Glutamatergic neuron (in vitro differentiated cells): Measurements from ENCODE around the gene PPP6C. TPM values are rescaled to one million over a fixed set of nuclear protein-coding genes. Genes with fewer than 3 reads are reported as not detected.

Source experiments
- DNase-seq: peaks from one replicate; pipeline ENCODE4 v3.0.0; 2022
- H3K27ac Mint-ChIP-seq: one replicate; pipeline ENCODE4 v1.8.0; 2020; ENCODE audit warnings: mild to moderate bottlenecking, mixed read lengths, inconsistent platforms; ENCODE audit not compliant: unreplicated experiment
- H3K27me3 Mint-ChIP-seq: one replicate; pipeline ENCODE4 v1.8.0; 2020; ENCODE audit warnings: mild to moderate bottlenecking, moderate library complexity, mixed read lengths, inconsistent platforms; ENCODE audit not compliant: unreplicated experiment
- H3K36me3 Mint-ChIP-seq: one replicate; pipeline ENCODE4 v1.8.0; 2020; ENCODE audit warnings: mild to moderate bottlenecking, mixed read lengths, inconsistent platforms; ENCODE audit not compliant: unreplicated experiment
- H3K4me1 Mint-ChIP-seq: one replicate; pipeline ENCODE4 v1.8.0; 2020; ENCODE audit warnings: mild to moderate bottlenecking, low read depth, mixed read lengths, inconsistent platforms; ENCODE audit not compliant: unreplicated experiment
- H3K4me3 Mint-ChIP-seq: one replicate; pipeline ENCODE4 v1.8.0; 2020; ENCODE audit warnings: mild to moderate bottlenecking, mixed read lengths, inconsistent platforms; ENCODE audit not compliant: unreplicated experiment
- H3K9me3 Mint-ChIP-seq: one replicate; pipeline ENCODE4 v1.8.0; 2020; ENCODE audit warnings: mild to moderate bottlenecking, moderate library complexity, mixed read lengths, inconsistent platforms; ENCODE audit not compliant: unreplicated experiment
- total RNA-seq: library from RNA; stranded (reverse); fragmentation: NEBNext Ultra II Directional; extraction: Animal tissue kit (Norgen Biotek cat#: 25700); gene quantifications from one replicate; pipeline ENCODE4 v1.2.1, GENCODE V29; 2021; ENCODE audit not compliant: unreplicated experiment
- TF ChIP-seq, protein P1 (sequence below): fragments of 200-600 bp; sonication (generic); IDR thresholded peaks from one replicate; pipeline ENCODE4 v1.5.0; 2021; ENCODE audit not compliant: partially characterized antibody, unreplicated experiment

The PPP6C gene
- total RNA-seq, 1 donor from 2014 or later, result 49.1 TPM

- Mint-ChIP-seq H3K4me1 (no peaks in the 10 kb centered on the region), H3K27ac (no peak overlapping the region), H3K36me3 (peaks cover 6% of the 10 kb centered on the region), H3K4me3 (no peak overlapping the region), H3K27me3 (no peaks in the 10 kb centered on the region), H3K9me3 (no peaks in the 10 kb centered on the region)
- TF ChIP-seq, protein P1, sequence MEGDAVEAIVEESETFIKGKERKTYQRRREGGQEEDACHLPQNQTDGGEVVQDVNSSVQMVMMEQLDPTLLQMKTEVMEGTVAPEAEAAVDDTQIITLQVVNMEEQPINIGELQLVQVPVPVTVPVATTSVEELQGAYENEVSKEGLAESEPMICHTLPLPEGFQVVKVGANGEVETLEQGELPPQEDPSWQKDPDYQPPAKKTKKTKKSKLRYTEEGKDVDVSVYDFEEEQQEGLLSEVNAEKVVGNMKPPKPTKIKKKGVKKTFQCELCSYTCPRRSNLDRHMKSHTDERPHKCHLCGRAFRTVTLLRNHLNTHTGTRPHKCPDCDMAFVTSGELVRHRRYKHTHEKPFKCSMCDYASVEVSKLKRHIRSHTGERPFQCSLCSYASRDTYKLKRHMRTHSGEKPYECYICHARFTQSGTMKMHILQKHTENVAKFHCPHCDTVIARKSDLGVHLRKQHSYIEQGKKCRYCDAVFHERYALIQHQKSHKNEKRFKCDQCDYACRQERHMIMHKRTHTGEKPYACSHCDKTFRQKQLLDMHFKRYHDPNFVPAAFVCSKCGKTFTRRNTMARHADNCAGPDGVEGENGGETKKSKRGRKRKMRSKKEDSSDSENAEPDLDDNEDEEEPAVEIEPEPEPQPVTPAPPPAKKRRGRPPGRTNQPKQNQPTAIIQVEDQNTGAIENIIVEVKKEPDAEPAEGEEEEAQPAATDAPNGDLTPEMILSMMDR, result no peak
- no peak for DNase-seq
Measured at GRCh38 chr9:125150349-125151245, 39.0 kb downstream of the PPP6C start.

- TF ChIP-seq, protein P1, result no peak
- no peak for DNase-seq
- Mint-ChIP-seq H3K27ac (no peak overlapping the region), H3K27me3 (no peaks in the 10 kb centered on the region), H3K4me3 (no peak overlapping the region), H3K36me3 (peaks cover 6% of the 10 kb centered on the region), H3K9me3 (no peaks in the 10 kb centered on the region), H3K4me1 (no peaks in the 10 kb centered on the region)
Measured at GRCh38 chr9:125147401-125147951, 42.1 kb downstream of the PPP6C start.

DNA sequence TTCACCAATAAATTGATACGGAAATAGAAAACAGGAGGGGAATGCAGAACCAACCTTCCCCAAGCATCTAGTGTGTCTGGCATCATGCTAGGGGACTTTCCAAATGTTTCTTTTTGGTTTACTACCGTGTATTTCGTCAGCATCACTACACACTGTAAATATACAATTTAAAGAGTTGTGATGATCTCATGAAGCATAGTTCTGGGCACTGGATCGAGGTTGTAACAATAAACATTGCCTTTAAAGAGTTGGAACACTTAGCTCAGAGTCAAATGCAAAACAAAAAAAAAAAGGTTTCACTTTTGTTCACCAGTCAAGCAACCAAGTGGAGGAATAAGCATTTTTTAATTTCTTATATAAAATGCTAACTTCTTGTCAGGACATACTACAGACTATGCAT, 43.4 kb downstream of the PPP6C start:
- Mint-ChIP-seq H3K27ac (no peak overlapping the region), H3K9me3 (no peaks in the 10 kb centered on the region), H3K36me3 (peaks cover 5% of the 10 kb centered on the region), H3K4me1 (no peaks in the 10 kb centered on the region), H3K27me3 (no peaks in the 10 kb centered on the region), H3K4me3 (no peak overlapping the region)
- no peak for DNase-seq
- TF ChIP-seq, protein P1, result no peak

- no peaks in the 10 kb centered on the region for H3K36me3 Mint-ChIP-seq
- H3K27ac Mint-ChIP-seq, result no peak overlapping the region
- TF ChIP-seq, protein P1, result no peak
- no peaks in the 10 kb centered on the region for H3K4me1 Mint-ChIP-seq
- DNase-seq, result no peak
- H3K9me3 Mint-ChIP-seq, result no peaks in the 10 kb centered on the region
- no peaks in the 10 kb centered on the region for H3K27me3 Mint-ChIP-seq
- H3K4me3 Mint-ChIP-seq, result no peak overlapping the region
Measured at GRCh38 chr9:125145425-125145824, 44.2 kb downstream of the PPP6C start.
